ENCODE measurements around the gene PIM3.
A peak's percentile ranks its signal among the peaks of the same experiment; 100 is the strongest.
"Not testable (repeated sequence)": the region's sequence is repeated elsewhere in the genome, so short reads cannot be mapped to it uniquely, and the experiment has no call there.

Gene PIM3

GRCh38 chr22:49983148-49984042 lies 22.8 kb downstream of the PIM3 start:
- DNase-seq (ENCODE audit: low read depth in 2 of 2), result no peak

DNA sequence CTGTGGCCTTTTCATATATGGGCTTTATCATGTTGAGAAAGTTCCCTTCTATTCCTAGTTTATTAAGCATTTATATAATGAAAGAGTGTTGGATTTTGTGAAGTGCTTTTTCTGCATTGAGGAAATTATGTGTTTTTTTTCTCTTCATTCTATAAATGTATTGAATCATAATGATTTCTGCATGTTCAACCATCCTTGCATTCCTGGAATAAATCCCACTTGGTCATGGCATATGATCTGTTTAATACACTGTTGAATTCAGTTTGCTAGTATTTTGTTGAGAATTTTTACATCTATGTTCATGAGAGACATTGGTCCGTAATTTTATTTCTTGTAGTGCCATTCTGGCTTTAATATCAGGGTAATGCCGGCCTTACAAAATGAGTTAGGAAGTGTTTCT lies 25.8 kb downstream of the PIM3 start:
- DNase-seq (ENCODE audit: low read depth in 2 of 2), result no peak

GRCh38 chr22:49989826-49990225 lies 29.3 kb downstream of the PIM3 start:
- not testable (repeated sequence) for DNase-seq (ENCODE audit: low read depth in 2 of 2)

GRCh38 chr22:49991167-49991566 lies 30.6 kb downstream of the PIM3 start:
- no peak for DNase-seq (ENCODE audit: low read depth in 2 of 2)

- no peak for DNase-seq (ENCODE audit: low read depth in 2 of 2)
These were observed 31.4 kb downstream of the PIM3 start for GRCh38 chr22:49991907-49992533.

- DNase-seq (ENCODE audit: low read depth in 2 of 2), result peak in 1 of 2 donors; percentile 65
These were observed 32.5 kb downstream of the PIM3 start for GRCh38 chr22:49992921-49993648.

DNA sequence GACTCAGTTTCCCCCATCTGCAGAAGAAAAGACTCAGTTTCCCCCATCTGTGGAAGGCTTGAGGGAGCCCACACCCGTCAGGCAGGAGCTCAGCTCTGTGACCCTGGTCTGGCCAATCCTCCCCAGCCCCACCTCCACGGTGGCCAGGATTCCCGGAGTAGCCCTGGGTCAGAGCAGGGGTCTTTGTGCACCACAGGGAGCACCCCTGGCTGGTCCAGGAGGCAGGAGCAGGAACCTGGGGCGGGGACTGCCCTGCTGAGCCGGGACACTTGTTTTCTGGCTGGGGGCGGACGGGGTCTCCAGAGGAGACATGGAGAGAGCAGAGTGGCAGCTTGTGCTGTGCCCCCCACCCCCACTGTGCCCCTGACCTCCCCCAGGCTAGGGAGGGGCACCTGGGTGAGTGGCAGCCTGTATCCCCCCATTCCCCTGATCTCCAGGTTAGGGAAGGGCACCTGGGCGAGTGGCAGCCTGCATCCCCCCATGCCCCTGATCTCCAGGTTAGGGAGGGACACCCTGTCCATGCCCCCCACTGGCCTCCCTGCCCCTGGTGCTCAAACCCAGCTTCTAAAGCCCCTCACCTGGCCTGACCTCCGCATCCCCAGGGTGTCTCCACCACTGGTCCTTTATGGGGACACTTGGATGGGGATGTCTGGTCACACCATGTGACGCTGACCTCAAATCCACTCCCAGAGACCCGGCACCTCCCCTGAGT lies 33.2 kb downstream of the PIM3 start:
- DNase-seq (ENCODE audit: low read depth in 2 of 2), result no peak

DNA sequence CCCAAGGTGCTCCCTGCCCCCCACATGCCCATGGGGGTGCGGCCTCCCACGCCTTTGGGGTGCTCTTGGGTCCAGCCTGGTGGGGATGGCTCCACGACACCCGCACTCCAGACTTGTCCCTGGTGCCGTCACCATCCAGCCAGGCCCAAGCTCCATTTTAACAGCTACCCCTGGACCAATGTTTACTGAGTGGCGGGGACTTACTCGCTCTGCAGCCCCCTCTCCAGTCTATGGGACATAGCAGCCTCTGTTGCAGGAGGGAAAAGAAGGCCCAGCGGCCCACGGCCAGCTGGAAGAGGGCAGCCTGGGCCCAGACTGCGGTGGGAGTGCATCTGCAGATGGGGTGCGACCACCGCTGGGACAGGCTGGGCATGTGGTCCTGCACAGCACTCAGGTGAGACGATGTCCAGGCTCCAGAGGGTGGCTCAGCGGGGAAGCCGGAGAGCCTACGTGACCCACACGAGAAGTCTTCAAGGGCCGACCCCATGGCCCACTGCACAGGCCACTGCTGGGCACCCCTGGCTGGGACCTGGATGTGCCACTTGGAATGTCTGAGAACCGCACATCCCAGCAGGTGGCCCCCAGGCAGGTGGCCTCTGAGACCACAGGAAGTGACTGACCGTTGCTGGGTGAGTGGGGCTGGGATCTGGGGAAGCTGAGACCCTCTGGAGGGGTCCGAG lies 33.9 kb downstream of the PIM3 start:
- no peak for DNase-seq (ENCODE audit: low read depth in 2 of 2)

- DNase-seq (ENCODE audit: low read depth in 2 of 2), result no peak
These were observed 34.4 kb downstream of the PIM3 start for GRCh38 chr22:49995041-49995360.

DNA sequence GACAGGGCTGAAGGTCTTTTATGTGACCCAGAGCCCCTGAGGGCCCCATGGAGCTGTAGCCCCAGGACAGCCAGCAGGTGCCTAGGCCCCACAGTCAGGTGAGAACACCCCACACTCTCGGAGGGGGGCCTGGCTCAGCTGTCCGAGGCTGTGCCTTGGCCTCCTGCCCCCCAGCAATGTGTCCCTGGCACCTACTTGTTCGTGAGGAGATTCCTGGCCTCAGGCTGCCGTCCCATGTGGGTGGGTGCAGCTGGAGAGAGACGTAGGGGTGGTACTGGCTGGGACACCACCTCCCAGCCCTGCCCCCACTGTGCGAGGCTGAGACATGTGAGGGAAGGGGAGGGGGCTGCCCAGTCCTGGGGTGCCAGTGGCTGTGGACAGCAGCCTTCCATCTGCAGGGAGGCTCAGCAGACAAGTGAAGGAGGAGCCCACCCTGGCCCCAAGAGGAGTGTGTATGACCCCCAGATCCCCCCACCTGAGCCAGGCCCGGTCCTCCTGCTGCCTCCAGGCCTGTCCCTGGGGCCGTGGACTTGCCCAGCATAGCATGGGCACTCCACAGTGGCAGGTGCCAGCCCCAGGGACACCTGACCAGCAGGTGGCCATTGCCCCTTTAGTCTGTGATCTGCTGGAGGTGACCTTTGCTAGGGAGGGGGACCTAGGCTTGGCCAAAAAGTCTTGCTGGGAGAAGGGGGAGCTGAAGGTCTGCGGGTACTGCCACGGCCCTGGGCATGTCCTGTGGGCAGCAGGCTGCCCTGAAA lies 35.0 kb downstream of the PIM3 start:
- no peak for DNase-seq (ENCODE audit: low read depth in 2 of 2)

DNA sequence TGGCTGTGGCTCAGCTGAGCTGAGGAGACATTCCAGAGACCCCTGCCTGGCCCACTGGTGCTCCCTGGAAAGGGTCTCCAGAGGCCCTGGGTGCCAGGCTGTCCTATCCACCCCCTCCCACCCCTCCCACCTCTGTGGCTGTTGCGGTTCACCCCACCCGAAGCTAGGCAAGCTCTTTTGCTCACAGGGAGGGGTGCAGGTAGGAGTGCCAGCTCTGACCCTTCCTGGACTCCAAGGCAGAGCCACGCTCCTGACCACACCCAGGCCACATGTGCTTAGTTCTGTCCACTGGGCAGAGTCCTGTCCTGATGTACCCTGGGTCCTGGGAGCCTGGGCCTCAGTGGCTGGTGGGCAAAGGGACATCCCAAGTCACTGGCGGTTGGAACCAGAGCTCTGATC lies 35.5 kb downstream of the PIM3 start:
- DNase-seq (ENCODE audit: low read depth in 2 of 2), result no peak

GRCh38 chr22:49996518-49997250 lies 36.1 kb downstream of the PIM3 start:
- no peak for DNase-seq (ENCODE audit: low read depth in 2 of 2)

GRCh38 chr22:49997251-49997599 lies 36.7 kb downstream of the PIM3 start:
- no peak for DNase-seq (ENCODE audit: low read depth in 2 of 2)

DNA sequence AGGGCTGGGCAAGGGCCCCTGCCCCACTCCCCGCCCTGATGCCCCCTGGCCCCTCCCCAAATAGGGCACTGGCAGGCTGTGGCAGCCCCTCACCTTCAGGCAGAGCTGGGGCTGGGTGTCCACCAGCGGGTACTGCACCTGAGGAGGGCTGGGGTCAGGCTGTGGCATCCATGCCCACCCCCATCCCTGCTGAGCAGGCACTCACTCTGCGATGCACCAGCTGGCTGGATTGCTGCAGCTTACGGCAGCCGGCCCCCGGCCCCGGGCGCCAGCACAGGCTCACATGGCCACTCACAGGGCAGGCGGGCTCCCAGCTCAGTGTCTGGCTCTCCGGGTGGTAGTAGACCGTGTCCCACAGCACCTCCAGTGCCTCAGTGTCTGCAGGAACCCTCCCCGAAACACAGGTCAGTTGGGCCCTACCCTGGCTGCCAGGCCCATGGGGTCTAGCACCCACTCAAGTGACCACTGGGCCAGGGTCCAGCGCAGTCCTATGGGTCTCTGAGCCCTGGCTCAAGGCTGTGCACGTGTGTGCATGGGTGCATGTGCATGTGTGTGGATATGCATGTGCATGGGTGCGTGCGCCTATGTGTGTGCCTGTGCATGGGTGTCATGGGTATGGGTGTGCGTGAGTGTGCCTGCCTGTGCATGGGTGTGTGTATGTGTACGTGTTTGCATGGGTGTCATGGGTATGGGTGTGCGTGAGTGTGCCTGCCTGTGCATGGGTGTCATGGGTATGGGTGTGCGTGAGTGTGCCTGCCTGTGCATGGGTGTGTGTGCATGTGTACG lies 37.6 kb downstream of the PIM3 start:
- no peak for DNase-seq (ENCODE audit: low read depth in 2 of 2)

- no peak for DNase-seq (ENCODE audit: low read depth in 2 of 2)
These were observed 38.1 kb downstream of the PIM3 start for GRCh38 chr22:49998718-49999062.

DNA sequence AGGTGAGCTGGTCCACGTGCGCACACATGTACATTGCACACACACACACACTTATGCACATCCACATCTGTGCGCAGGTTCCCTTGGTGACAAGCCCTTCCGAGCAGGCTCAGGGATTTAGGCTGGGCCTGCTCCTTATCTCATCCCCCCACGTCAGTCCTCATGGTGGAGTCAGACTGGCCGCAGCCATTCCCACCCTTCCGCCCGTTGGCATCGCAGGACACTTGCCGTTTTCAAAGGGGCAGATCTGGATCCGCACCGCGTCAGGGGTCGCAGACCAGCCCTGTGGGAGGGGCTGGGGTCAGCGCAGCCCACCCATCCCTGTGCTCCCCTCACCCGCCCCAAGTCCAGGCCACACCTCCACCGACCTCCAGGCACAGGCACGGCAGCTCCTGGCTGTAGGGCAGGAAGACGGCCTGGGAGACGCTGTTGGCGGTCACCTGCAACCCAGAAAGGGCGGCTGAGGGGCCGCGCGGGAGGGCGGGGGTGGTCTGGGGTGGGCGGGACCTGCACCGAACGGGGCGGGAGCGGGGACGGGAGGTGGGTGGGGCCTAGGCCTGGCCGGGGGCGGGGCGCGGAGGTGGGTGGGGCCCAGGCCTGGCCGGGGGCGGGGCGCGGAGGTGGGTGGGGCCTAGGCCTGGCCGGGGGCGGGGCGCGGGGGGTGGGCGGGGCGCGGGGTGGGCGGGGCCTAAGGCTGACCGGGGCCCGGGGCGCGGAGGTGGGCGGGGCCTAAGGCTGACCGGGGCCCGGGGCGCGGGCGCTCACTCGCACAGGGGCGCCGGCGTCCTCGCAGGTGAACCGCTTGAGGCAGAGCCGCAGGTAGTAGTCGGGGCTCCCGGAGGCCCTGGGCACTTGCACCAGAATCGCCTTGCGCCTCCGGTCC lies 38.7 kb downstream of the PIM3 start:
- DNase-seq (ENCODE audit: low read depth in 2 of 2), result no peak

DNA sequence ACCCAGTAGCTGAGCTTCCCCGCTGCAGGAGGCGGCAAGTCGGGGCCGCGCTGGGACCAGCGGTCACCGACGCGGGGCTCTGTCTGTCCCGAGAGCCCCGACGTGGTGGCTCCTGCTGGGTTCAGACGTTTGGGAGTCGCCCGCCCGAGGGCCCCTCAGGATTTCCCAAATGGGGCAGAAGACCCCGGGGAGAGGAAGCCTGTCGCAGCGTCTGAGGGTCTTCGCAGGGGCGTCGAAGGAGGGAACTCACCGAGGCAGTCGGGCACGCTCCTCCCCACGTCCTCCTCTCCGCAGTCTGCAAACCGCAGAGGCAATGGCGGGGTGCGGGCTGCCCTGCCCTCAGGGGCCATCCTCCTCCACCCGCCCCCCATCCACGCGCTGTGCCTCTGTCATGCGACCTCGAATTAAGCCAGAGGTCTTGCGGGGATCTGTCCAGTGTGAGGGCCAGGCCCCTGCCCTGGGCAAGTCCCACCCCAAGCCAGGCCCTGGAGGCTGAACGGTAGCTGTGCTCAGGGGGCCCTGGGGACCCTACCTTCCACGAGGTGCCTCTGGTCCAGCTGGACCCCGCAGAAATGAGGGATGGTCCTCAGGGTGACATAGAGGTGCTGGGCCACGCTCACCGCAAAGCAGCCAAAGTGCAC lies 39.5 kb downstream of the PIM3 start:
- no peak for DNase-seq (ENCODE audit: low read depth in 2 of 2)
